Measurements from ENCODE around the gene KRT82. TPM values are rescaled to one million over a fixed set of nuclear protein-coding genes. Genes with fewer than 3 reads are reported as not detected.

KRT82 gene
- total and polyA plus RNA-seq, 4 donors, result not detected

- Histone ChIP-seq H3K4me1 (ENCODE audit: control insufficient read depth in 4 of 4, insufficient read depth in 4 of 4, low read length in 3 of 4) (peaks cover 0 to 15% (median 7%) of the 10 kb centered on the region in 4 donors), H3K27ac (ENCODE audit: low read depth in 1 of 2, low read length in 2 of 2) (no peak overlapping the region), H3K27me3 (ENCODE audit: control insufficient read depth in 4 of 4, insufficient read depth in 4 of 4, low read length in 3 of 4) (no peaks in the 10 kb centered on the region), H3K4me3 (ENCODE audit: low read depth in 1 of 3, low read length in 3 of 3) (no peak overlapping the region), H3K36me3 (ENCODE audit: control insufficient read depth in 4 of 4, insufficient read depth in 3 of 4, low read depth in 1 of 4, low read length in 3 of 4) (no peaks in the 10 kb centered on the region), H3K9ac (ENCODE audit: low read depth in 1 of 2, low read length in 2 of 2) (no peak overlapping the region), H3K9me3 (ENCODE audit: control insufficient read depth in 4 of 4, low read length in 3 of 4) (no peaks in the 10 kb centered on the region)
- DNase-seq (ENCODE audit: low spot score), result no peak
- TF ChIP-seq CTCF (IDR thresholded peaks at IDR 0.05; ENCODE audit: low read depth, low read length, missing input control), result no peak
- no peak for TF ChIP-seq RAD21 (IDR thresholded peaks at IDR 0.05)
- no peak for TF ChIP-seq REST (IDR thresholded peaks at IDR 0.05)
- no peak for TF ChIP-seq TAF1 (conservative IDR thresholded peaks at IDR 0.05)
- no peak for TF ChIP-seq RXRA (IDR thresholded peaks at IDR 0.05)
- TF ChIP-seq HNF4G (IDR thresholded peaks at IDR 0.05), result no peak
- TF ChIP-seq NR2F2 (IDR thresholded peaks at IDR 0.05), result no peak
- no peak for TF ChIP-seq ZBTB33 (IDR thresholded peaks at IDR 0.05)
- TF ChIP-seq YY1 (IDR thresholded peaks at IDR 0.05), result no peak
- no peak for TF ChIP-seq ATF3 (IDR thresholded peaks at IDR 0.05)
- 97% methylated on average over 1 of the region's 1 CpG for WGBS
Observed at GRCh38 chr12:52361553-52361952, 44.6 kb downstream of the KRT82 start.

- H3K9me3 ChIP-seq (ENCODE audit: control insufficient read depth in 4 of 4, low read length in 3 of 4), result no peaks in the 10 kb centered on the region
- H3K27ac ChIP-seq (ENCODE audit: low read depth in 1 of 2, low read length in 2 of 2), result no peak overlapping the region
- no peak overlapping the region for H3K9ac ChIP-seq (ENCODE audit: low read depth in 1 of 2, low read length in 2 of 2)
- DNase-seq (ENCODE audit: low spot score), result no peak
- 93% methylated on average over 13 of the region's 13 CpGs for WGBS
- no peaks in the 10 kb centered on the region for H3K36me3 ChIP-seq (ENCODE audit: control insufficient read depth in 4 of 4, insufficient read depth in 3 of 4, low read depth in 1 of 4, low read length in 3 of 4)
- TF ChIP-seq CTCF (IDR thresholded peaks at IDR 0.05; ENCODE audit: low read depth, low read length, missing input control) (no peak), FOXA1 (IDR thresholded peaks at IDR 0.05) (no peak), JUND (IDR thresholded peaks at IDR 0.05) (no peak), HNF4A (conservative IDR thresholded peaks at IDR 0.05) (no peak), YY1 (IDR thresholded peaks at IDR 0.05) (no peak), EGR1 (IDR thresholded peaks at IDR 0.05; ENCODE audit: low read depth in 2 of 2) (no peak), SP1 (IDR thresholded peaks at IDR 0.05) (no peak), RXRA (IDR thresholded peaks at IDR 0.05) (no peak)
- no peaks in the 10 kb centered on the region for H3K27me3 ChIP-seq (ENCODE audit: control insufficient read depth in 4 of 4, insufficient read depth in 4 of 4, low read length in 3 of 4)
- peaks cover 0 to 15% (median 7%) of the 10 kb centered on the region in 4 donors for H3K4me1 ChIP-seq (ENCODE audit: control insufficient read depth in 4 of 4, insufficient read depth in 4 of 4, low read length in 3 of 4)
- H3K4me3 ChIP-seq (ENCODE audit: low read depth in 1 of 3, low read length in 3 of 3), result no peak overlapping the region
Observed at GRCh38 chr12:52360663-52361271, 45.4 kb downstream of the KRT82 start.

Measured in liver (tissue), 9 donors.